HG02885 (cell line): Measurements from ENCODE around the gene RAB14.
"Not testable (repeated sequence)": the region's sequence is repeated elsewhere in the genome, so short reads cannot be mapped to it uniquely, and the experiment has no call there.

Source experiments
- ATAC-seq: cut with Tn5 transposase; IDR thresholded peaks from one replicate; pipeline ENCODE4 v1.9.1; 2021; ENCODE audit warnings: mild to moderate bottlenecking; ENCODE audit not compliant: unreplicated experiment, poor library complexity

Gene RAB14

DNA sequence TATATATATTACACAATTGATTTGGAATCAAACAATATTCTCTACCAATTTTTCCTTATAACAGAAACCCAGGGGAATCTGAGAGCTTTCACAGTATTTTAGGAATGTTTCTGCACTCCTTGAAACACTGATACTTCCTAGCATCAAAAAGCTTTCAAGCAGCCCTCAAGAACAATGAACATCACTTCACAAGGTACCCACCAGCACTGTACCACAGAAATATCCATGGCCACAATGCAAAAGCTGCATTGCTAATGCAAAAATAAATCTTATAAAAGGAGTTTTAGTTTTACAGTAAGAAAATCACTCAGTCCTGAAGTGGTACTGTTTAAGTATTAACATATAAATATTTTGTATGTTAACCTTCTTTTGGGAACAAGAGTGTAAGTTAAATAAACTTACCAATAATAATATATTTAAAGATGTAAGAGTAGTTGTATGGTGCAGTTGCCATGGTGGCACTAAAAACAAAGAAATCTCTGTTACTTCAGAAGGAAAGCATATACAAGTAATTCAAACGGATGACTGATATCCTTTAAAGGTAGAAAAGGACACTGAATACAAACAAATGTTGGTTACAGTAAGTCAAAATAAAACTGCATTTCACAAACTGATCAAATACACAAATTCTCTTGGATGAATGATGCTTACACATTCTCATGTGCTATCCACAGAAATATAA, 8.6 kb downstream of the RAB14 start:
- ATAC-seq: no peak

DNA sequence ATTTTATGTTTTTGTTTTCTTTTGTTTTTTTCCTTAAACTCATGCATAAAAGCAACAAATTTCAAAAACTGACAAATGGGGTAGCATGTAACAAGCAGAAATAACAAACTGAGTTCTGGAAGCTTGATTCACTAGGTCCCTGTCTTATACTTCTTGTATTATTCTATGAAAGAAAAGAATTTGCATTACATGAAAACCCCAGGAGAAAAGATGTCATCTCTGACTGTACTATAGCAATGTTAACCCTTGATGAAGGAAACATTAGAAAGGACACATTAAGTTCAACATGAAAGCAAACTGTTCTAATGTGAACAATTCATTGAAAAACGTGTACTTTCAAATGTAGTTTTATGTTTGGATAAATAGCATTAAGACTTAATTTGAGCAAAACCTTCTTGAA, 9.2 kb downstream of the RAB14 start:
- ATAC-seq: no peak

DNA sequence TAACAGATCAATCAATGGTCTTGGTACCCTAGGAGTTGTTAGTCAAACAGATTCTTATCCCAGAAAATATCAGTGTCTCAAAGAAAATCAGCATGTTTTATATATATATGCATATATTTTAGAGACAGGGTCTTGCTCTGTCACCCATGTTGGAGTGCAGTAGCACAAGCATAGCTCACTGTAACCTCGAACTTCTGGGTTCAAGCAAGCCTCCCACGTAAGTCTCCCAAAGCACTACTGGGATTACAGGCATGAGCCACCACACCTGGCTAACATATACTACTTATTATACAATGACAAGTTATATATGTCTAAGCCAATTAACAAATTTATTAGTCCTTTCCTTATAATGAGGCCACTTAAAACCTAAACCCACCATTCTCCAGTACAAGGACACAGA, 10.4 kb downstream of the RAB14 start:
- ATAC-seq: no peak

DNA sequence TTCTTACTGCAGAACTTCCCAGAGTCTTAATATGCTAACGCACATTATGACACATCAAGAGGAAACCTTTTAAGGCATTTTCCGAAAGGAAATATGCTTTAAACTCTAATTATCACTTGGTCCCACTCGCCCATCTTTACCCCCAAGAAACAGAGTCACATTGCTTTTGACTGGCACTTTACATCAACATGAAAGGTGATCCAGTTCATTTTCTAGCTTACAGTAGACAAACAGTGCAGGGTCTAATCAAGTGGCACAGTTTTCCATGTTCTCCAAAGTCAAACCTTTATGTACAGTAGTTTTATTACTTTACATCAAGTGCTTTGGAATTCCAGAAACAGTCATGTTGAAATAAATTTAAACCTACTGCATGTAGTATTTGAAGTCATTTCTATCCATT, 12.0 kb downstream of the RAB14 start:
- no peak for ATAC-seq

DNA sequence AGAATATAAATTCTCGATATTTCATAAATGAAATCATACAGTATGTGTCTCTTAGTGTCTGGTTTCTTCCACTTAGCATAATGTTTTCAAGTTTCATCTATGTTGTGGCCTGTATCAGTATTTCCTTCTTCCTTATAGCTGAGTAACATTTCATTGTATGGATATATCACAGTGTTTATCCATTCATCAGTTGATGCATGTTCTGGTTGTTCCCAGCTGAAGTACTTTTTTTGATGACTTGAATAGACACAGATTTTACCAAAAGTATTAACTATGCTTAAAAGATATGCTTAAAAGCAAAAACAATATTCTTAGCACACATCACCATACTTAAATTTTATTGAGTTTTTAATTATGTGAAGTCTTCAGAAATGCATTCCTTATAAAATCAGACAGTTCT, 12.7 kb downstream of the RAB14 start:
- no peak for ATAC-seq

DNA sequence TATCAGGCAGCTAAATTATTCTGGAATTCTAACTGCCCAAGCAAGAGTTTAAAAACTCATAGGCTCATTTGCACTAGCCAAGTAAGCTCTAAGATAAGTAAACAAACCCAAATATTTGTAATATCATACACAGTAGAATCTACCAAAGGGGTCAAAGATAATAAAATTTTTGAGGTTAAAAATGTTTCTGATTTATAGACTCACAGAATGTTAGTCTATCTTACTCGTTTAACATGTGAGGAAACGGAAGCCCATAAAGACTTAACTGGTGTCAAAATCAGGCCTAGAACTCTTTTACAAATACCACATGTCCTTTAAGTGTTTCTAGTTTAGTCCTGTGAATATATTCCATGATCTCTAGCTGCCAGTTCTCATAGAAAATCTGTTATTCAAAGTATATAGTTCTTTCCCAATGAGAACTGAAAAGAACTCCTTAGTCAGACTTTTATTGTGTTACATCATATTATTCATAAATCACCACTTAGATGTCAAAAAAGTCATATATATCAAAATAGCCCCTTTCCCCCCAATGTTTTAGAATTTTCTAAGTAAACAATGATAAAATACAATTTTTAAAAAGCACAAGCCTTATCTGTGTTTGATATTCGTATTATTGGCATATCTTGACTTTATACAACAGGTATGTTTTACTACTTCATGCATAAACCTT, 13.9 kb downstream of the RAB14 start:
- ATAC-seq: no peak

DNA sequence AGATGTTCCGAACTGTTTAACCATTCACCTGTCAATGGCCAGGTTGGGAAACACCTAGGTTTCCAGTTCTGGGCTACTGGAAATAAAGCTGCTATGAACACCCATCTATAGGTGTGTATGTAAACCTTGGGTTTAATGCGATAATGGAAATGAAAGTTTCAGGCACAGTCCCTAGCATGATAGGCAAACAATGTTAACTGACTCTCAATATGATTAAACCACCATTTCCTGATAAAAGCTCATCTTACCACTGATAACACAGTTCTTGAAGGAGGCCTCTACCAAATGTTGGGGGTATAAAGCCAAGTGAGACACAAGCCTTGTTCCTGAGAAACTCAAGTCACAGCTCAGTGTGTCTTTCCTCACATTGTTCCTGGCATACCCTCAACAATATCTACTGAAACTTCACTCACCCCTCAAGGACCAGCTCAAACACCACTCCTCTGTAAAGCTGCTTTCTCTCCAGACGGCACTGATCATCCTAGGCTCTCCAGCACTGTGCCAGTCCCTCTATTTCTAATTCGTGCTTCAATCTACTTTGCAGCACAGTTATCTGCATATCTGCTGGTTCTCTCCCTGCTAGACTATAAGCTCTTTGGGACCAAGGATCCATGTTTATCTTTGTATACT, 15.8 kb downstream of the RAB14 start:
- no peak for ATAC-seq

DNA sequence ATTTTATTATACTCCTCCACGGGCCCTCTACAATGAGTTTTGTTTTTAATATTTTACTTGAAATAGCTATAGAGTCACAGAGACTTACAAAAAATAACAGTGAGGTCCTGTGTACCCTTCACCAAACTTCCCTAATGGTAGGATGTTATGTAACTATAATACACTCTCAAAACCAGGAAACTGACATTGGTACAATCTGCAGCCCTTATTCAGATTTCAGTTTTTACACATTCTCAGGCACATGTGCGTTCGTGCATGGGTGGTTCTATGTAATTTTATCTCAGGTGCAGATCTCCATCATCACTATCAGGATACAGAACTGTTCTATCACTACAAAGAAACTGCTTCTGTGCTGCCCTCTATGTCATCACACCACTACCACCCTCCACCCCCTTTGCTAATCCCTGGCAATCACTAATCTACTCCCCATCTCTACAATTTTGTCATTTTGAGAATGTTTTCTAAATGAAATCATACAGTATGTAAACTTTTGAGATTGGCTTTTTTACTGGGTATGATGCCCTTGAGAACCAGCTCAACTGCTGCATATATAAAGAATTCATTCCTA, 16.4 kb downstream of the RAB14 start:
- no peak for ATAC-seq

DNA sequence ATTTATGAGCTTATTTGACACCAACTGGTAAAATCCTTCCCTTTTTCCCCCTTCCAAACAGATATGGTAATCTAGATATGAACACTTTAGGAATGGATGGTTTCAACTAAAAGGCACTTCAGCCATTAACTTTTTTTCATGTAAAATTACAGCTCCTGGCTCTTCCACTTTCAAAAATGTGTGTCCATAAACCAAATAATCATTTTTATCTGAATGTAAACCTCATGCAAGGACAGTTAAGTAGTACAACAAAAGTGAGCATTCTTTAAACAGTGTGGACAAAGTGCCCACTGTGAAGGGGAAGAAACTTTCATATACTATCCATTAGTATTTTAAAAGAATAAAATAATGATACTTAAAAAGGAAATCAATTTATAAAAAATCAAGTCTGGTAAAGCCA, 17.2 kb downstream of the RAB14 start:
- ATAC-seq: no peak

DNA sequence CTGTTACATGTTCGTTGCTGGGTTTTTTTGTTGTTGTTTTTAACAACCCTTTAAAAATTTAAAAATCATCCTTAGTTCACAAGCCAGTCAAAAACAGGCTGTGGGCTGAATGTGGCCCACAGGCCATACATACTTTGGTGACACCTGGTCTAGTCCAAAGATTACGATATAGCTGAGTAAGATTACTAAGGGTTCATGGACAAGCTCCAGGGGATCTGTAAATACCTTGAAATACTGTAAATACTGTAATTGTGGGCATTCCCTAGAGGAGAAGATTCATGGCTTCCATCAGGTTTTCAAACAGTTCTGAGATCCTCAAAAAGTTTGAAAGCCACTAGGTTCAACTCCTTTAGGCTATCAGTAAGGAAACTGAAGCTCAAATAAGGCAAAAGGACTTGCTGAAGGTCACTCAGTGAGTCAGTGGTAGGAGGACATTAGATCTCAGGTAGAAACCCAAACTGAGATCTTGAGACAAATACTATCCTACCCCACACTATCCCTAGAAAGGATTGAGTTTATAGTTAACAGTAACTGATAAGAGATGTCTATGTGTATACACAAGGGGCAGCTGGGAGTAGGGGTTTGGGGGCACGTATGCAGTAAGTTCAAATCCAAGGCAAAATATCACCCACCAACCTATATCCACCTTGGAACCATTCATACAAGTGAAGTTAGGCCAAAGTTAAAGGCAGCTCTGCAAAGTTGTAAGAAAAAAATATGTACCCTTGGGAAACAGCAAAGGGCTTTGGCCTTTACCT, 17.8 kb downstream of the RAB14 start:
- ATAC-seq: no peak

DNA sequence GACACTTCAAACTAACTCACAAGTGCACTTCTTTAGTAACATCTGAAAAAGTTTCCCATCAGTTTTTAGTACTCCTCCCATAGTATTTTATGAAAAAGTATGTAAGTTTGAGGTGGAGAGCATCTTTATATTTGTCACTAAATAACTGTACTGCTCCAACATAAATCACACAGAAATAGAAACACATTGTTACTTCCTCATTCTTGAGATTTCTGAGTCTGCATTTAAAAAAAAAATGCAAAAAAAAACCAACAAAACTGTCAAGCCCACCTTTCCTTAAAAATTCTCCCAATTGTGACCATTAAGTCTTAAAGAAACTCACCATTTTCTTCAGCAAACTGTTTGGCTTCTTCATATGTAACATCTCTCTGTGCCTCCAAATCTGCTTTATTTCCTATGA, 18.7 kb downstream of the RAB14 start:
- ATAC-seq: no peak

DNA sequence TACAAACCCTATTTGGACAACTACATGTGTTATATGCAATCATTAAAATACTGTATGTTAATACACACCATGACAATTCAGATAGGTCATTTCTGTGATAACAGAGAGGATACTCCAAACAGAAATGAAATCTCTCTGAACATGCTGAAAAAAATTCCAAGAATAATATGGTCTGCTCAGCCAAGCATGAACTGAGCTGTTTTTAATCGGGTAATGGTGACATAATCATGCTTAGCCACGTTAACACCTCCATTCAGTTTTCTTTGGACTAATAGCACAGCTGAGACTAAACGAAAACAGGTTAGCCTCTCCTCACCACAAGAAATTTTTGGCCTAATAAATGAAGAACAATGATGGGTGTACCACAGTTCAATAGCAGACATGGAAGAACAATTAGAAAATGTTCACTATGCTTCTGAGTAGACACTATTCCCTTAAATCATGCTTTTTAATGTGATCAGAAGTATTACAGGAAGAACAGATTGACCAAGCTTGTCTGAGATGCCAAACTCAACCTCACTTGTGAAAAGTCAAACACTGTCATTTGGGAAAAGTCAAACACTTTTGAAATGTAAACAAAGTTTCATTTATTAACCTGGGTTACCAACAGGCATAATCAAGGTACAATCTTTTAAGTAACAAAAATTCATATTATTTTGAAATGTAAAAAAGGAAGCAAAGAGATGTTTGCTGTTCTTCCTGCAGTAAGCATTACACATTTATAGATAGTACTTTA, 19.4 kb downstream of the RAB14 start:
- ATAC-seq: no peak

DNA sequence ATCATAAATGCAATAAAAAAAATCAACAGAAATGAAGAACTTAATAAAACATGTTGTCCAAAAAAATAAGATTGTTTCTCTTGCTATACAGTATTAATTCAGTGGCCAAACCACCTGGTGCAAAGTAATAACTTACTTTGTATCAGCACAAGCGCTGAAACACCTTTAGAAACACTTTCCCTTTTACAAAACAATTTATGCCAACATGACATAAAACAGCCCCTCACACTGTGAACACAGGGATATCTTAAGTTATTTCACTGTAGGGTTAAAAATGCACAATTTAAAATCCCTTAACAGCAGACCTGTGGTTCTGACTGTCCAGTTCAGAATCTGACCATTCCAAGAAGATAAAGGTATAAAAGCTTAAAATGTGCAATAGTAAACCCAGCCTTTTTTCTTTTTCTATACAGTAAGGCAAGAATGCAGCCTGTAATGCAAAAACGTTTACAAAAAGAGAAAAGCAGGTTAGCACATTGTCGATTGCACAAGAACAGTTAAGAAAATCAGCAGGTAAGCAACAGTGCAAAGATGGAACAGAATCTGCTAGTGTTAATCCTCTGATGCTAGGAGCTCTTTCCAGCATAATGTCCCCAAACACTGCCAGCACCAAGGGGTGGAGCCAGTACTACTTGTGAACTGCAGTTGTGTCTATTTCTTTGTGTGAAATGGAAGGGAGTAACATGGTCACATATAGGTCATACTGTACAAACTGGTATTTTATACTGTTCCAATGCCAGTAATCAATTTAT, 21.6 kb downstream of the RAB14 start:
- no peak for ATAC-seq

DNA sequence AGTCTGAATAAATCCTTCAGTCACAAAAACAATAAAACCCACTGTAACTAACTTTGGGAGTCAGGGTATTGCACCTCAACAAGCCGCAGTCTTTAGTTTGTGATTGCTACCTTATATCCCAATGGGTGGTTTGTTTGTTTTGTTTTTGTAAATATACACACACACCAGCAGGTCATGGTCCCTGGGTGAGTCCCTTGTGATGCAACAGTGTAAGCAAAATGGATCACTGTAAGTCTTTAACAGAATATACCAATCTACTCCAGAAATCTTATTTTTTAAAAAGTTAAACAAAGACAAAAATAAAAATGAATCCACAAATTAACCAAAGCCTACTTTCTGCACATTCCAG, 22.3 kb downstream of the RAB14 start:
- not testable (repeated sequence) for ATAC-seq

DNA sequence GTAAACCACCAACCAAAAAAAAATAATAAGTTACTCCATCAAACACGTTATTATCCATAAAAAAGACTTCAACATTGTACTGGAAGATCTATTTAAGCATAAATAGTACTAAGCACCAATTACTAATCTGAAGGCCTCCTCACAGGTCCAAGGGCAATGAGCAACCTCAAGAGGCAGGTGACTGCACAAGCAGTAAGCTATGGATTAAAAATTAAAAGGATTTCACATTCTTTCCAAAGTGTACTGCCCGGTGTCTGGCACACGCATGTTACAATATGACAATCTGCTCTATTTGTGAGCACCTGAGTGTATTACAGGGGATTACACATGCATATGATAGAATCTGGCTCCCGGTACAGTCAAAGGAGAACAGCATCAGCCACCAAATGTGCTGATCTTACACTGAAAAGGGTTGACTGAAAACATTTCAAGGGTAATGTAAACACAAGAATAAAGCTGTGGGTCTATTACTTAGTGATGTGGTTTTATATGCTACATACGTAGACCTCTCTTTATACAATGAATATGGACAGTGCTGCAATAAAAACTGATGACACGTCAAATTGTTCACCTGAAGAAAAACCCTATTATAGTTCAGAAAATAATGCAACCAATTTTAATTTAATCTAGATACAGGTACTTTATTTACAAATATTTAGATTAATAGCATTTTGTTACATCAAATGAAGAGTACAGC, 22.8 kb downstream of the RAB14 start:
- no peak for ATAC-seq

DNA sequence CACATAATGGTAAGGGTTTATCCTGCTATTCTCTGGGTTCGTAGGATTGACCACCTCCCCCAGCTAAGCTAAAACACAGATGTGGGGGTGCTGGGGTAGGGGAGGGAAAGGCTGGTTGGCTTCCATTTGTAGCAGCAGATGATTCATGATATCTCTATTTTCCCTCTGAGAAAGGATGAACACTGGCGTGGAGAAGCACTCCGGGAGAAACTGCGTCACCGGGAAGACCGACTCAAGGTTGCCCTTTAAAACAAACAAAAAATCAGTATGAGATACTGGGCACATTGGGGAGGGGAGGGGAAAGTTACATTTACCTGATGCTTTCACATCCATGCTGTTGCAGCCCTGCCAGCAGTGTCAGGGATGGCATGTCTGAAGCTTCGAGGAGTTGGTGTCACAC, 28.2 kb downstream of the RAB14 start:
- ATAC-seq: no peak

DNA sequence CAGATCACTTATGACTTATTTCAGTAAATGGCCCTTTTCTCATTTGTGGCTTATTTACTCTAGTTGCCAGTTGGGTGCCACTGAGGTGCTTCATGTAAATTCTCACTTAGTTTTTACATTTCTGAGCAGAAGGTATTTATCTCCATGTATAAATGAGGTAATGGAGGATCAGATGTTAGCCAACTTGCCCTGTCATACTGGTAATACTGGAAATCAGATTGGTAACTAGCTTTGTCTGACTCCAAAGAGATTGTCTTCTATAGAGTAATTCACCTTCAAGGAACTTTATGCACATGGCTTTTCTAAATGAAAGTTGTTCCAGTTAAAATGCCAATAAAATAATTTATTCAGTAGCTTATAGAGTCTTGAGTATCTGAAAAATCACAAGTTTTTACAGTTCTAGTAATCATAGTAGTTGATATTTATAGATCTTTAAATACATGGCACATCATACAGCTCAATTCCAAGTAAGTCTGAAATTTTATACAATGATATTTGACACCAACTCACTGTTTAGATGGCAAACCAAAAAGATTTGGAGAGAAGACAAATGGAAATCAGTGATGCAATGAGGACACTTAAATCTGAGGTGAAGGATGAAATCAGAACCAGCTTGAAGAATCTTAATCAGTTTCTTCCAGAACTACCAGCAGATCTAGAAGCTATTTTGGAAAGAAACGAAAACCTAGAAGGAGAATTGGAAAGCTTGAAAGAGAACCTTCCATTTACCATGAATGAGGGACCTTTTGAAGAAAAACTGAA, 28.8 kb downstream of the RAB14 start:
- ATAC-seq: no peak

DNA sequence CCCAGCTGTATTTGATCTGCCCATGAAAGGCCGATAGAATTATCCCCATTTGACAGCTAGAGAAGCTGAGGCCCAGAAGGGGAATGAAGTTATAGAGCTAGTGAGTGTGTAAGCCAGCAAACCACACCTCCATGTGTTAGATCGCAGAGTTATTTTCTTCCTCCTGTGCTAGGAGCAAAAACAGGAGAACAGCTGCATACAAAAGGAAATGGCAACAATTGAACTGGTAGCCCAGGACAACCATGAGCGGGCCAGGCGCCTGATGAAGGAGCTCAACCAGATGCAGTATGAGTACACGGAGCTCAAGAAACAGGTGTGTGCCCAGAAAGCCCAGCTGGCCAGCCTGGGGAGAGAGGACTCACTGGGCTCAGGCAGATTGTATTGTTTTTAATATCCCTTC, 30.4 kb downstream of the RAB14 start:
- no peak for ATAC-seq
